GM04504 (cell line): Measurements from ENCODE around the gene SEMA5A.

Experiments used
- DNase-seq: peaks from one replicate; pipeline ENCODE4 v3.0.0-alpha.2; 2012; ENCODE audit warnings: low read depth

The SEMA5A gene

GRCh38 chr5:9207817-9208418, 338.0 kb downstream of the SEMA5A start:
- no peak for DNase-seq

- DNase-seq = no peak
Observed at GRCh38 chr5:9202636-9203035, 343.2 kb downstream of the SEMA5A start.

GRCh38 chr5:9201761-9202160, 344.1 kb downstream of the SEMA5A start:
- DNase-seq = no peak

GRCh38 chr5:9201011-9201410, 344.9 kb downstream of the SEMA5A start:
- DNase-seq = no peak

GRCh38 chr5:9198394-9198793, 347.5 kb downstream of the SEMA5A start:
- DNase-seq = no peak

GRCh38 chr5:9197881-9198260, 348.0 kb downstream of the SEMA5A start:
- DNase-seq = no peak

- DNase-seq = no peak
Observed at GRCh38 chr5:9196403-9197227, 349.3 kb downstream of the SEMA5A start.

GRCh38 chr5:9194509-9194908, 351.4 kb downstream of the SEMA5A start:
- peak; percentile 66 for DNase-seq

GRCh38 chr5:9192266-9192665, 353.6 kb downstream of the SEMA5A start:
- DNase-seq = no peak

- DNase-seq = no peak
Observed at GRCh38 chr5:9189681-9190080, 356.2 kb downstream of the SEMA5A start.

GRCh38 chr5:9188956-9189355, 356.9 kb downstream of the SEMA5A start:
- DNase-seq = no peak

- DNase-seq = peak; percentile 86
Observed at GRCh38 chr5:9188131-9188530, 357.7 kb downstream of the SEMA5A start.

GRCh38 chr5:9187614-9188013, 358.3 kb downstream of the SEMA5A start:
- DNase-seq = no peak

- no peak for DNase-seq
Observed at GRCh38 chr5:9186069-9186468, 359.8 kb downstream of the SEMA5A start.

- DNase-seq = no peak
Observed at GRCh38 chr5:9183992-9184391, 361.9 kb downstream of the SEMA5A start.

GRCh38 chr5:9182899-9183695, 362.8 kb downstream of the SEMA5A start:
- DNase-seq = no peak

GRCh38 chr5:9176641-9177040, 369.2 kb downstream of the SEMA5A start:
- no peak for DNase-seq

GRCh38 chr5:9174446-9174845, 371.4 kb downstream of the SEMA5A start:
- DNase-seq = no peak

GRCh38 chr5:9173281-9174048, 372.4 kb downstream of the SEMA5A start:
- peak; percentile 69 for DNase-seq

- no peak for DNase-seq
Observed at GRCh38 chr5:9170026-9170425, 375.8 kb downstream of the SEMA5A start.

GRCh38 chr5:9169557-9169902, 376.3 kb downstream of the SEMA5A start:
- DNase-seq = no peak
